OCI-LY7 (cell line): ENCODE results near the gene PODXL.

Source experiments
- CTCF ChIP-seq: fragments of 200-600 bp; sonication (generic); conservative IDR thresholded peaks from 2 replicates; pipeline ENCODE4 v1.5.1; 2014; ENCODE audit warnings: mild to moderate bottlenecking, antibody characterized with exemption, low read length, moderate library complexity, mixed read lengths
- EZH2phosphoT487 ChIP-seq: fragments of 200-600 bp; sonication (generic); IDR thresholded peaks from 2 replicates; pipeline ENCODE4 v1.6.1; 2018; ENCODE audit warnings: low read depth, borderline replicate concordance, mild to moderate bottlenecking, mixed run types, antibody characterized with exemption, low read length, moderate library complexity, mixed read lengths

GRCh38 chr7:131504157-131504899, 52.1 kb downstream of the PODXL start:
- no peak for TF ChIP-seq CTCF
- no peak for TF ChIP-seq EZH2phosphoT487
